ENCODE results near the gene DBF4B. TPM values are rescaled to one million over a fixed set of nuclear protein-coding genes. Genes with fewer than 3 reads are reported as not detected.

The DBF4B gene
- total and polyA plus RNA-seq, 10 of the 15 experiments (the other 5 are each of a cell fraction or from before 2014, with no cell fraction given) = 2.4 to 24.6 (median 16.9) TPM

DNA sequence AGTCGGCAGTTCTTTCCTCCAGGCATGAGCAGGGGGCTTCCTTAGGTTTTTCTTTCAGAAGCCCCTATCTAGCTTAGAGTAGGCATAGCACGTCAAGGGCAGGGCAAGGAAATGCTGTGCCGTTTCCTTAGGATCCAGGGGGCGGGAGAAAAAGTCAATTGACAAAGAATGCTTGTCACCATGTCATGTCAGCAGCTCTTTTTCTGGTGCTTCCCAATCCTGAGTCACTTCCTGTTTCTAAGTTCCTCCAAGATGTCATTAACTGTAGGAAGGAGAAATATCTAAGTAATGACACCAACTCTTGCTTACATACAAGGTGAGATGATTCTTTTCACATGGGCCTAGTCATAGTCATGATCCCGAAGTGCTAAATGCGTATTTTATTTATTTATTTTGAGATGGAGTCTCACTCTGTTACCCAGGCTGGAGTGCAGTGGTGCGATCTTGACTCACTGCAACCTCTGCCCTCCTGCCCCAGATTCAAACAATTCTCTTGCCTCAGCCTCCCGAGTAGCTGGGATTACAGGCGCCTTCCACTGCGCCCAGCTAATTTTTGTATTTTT lies 86.5 kb downstream of the DBF4B start:
- ChIA-PET RAD21 (ENCODE audit: unreplicated experiment) (no interaction called here), SMC1A (ENCODE audit: uncharacterized antibody, unreplicated experiment) (no interaction called here), CTCF (interaction anchor here (1.0 to 1.2 kb wide), 5 partner anchors 8 to 341 kb away, joined by 3 to 4 read pairs (median 3); partner anchors contain the start of gene ACBD4), POLR2A (no interaction called here)
- FAIRE-seq = no peak
- Histone ChIP-seq H3K9me3 (replicated peaks; ENCODE audit: control insufficient read depth, insufficient read depth, low read length) (no peaks in the 10 kb centered on the region), H3K79me2 (ENCODE audit: control insufficient read depth, insufficient read depth, low read length) (no peaks in the 10 kb centered on the region), H3K27ac (ENCODE audit: control insufficient read depth, insufficient read depth) (no peak overlapping the region), H3K4me2 (ENCODE audit: control insufficient read depth, insufficient read depth) (no peak overlapping the region), H3K9ac (ENCODE audit: control insufficient read depth, insufficient read depth, low read length) (no peak overlapping the region), H4K20me1 (ENCODE audit: control insufficient read depth, insufficient read depth) (no peaks in the 10 kb centered on the region), H3K27me3 (replicated peaks in 1 of 2; ENCODE audit: control insufficient read depth in 2 of 2, insufficient read depth in 2 of 2, low read length in 1 of 2) (no peaks in the 10 kb centered on the region), H3K4me3 (no peak overlapping the region), H2AFZ (ENCODE audit: control insufficient read depth, low read depth, low read length) (no peak overlapping the region), H3K4me1 (ENCODE audit: control insufficient read depth, insufficient read depth, low read length) (no peaks in the 10 kb centered on the region), H3K36me3 (ENCODE audit: control insufficient read depth in 2 of 2, insufficient read depth in 2 of 2, low read length in 1 of 2) (no peaks in the 10 kb centered on the region; a peak in 1 of 4 replicates)
- ATAC-seq = no peak
- BruUV-seq (replicated peaks) = no TSS peak
- intact Hi-C loops (cut with micrococcal nuclease; ENCODE audit: unreplicated experiment) (no loop called here), in situ Hi-C loops (cut with MboI) (no loop called here)
- DNase-seq (ENCODE audit: low read depth, low spot score) = no peak
- no peak for TF ChIP-seq KLF5 (IDR thresholded peaks at IDR 0.05; ENCODE audit: partially characterized antibody)
- TF ChIP-seq RAD21 (IDR thresholded peaks at IDR 0.05; ENCODE audit: insufficient read depth, low read depth, low read length) = no peak
- no peak for TF ChIP-seq ZZZ3 (IDR thresholded peaks at IDR 0.05; ENCODE audit: control insufficient read depth, insufficient read length, low read depth)
- peak; percentile 46; the same call in 1 of the 2 replicates for TF ChIP-seq SPI1 (IDR thresholded peaks at IDR 0.05; ENCODE audit: borderline replicate concordance, insufficient read depth, low read depth, low read length)
- 54% methylated on average over 10 of the region's 10 CpGs for WGBS (ENCODE audit: insufficient coverage, insufficient replicate concordance, low lambda C conversion rate, missing lambda C conversion rate)

DNA sequence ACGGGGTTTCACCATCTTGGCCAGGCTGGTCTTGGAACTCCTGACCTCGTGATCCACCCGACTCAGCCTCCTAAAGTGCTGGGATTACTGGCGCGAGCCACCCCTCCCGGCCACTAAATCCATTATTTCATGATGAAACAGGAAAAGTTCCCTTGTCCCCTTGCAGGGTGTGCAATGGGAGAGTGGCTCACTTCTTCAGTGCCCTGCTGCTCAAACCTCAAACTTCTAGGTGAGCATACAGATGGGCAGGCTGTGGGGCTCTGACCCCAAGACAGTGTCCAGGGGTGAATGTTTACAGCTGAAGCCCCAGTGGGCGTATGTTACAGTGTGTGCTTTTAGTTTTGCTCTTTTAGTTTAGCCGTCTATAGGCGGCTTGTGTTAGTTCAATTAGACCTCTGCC lies 87.0 kb downstream of the DBF4B start:
- H3K36me3 ChIP-seq (ENCODE audit: control insufficient read depth in 2 of 2, insufficient read depth in 2 of 2, low read length in 1 of 2) = no peaks in the 10 kb centered on the region; a peak in 1 of 4 replicates
- no peaks in the 10 kb centered on the region for H3K79me2 ChIP-seq (ENCODE audit: control insufficient read depth, insufficient read depth, low read length)
- H3K4me1 ChIP-seq (ENCODE audit: control insufficient read depth, insufficient read depth, low read length) = no peaks in the 10 kb centered on the region
- 74% methylated on average over 9 of the region's 9 CpGs for WGBS (ENCODE audit: insufficient coverage, insufficient replicate concordance, low lambda C conversion rate, missing lambda C conversion rate)
- ATAC-seq = no peak
- ChIA-PET CTCF (interaction anchor here (1.1 kb wide), 1 partner anchor 340 kb away, joined by 4 read pairs; the partner anchor contains the start of gene ACBD4), SMC1A (ENCODE audit: uncharacterized antibody, unreplicated experiment) (no interaction called here), RAD21 (ENCODE audit: unreplicated experiment) (no interaction called here), POLR2A (no interaction called here)
- no peaks in the 10 kb centered on the region for H3K9me3 ChIP-seq (replicated peaks; ENCODE audit: control insufficient read depth, insufficient read depth, low read length)
- BruUV-seq (replicated peaks) = no TSS peak
- H3K27me3 ChIP-seq (replicated peaks in 1 of 2; ENCODE audit: control insufficient read depth in 2 of 2, insufficient read depth in 2 of 2, low read length in 1 of 2) = no peaks in the 10 kb centered on the region
- no peak overlapping the region for H3K27ac ChIP-seq (ENCODE audit: control insufficient read depth, insufficient read depth)
- DNase-seq (ENCODE audit: low read depth, low spot score) = no peak
- no peak overlapping the region for H3K4me2 ChIP-seq (ENCODE audit: control insufficient read depth, insufficient read depth)
- in situ Hi-C loops (cut with MboI) = no loop called here
- intact Hi-C loops (cut with micrococcal nuclease; ENCODE audit: unreplicated experiment) = no loop called here
- FAIRE-seq = no peak
- H2AFZ ChIP-seq (ENCODE audit: control insufficient read depth, low read depth, low read length) = no peak overlapping the region
- no peaks in the 10 kb centered on the region for H4K20me1 ChIP-seq (ENCODE audit: control insufficient read depth, insufficient read depth)
- H3K9ac ChIP-seq (ENCODE audit: control insufficient read depth, insufficient read depth, low read length) = no peak overlapping the region
- H3K4me3 ChIP-seq = no peak overlapping the region
- TF ChIP-seq SIN3A (IDR thresholded peaks at IDR 0.05; ENCODE audit: low read depth, low read length) (no peak), ZNF24 (IDR thresholded peaks at IDR 0.05) (no peak), E2F4 (IDR thresholded peaks at IDR 0.05; ENCODE audit: low read depth, low read length) (no peak), BACH1 (IDR thresholded peaks at IDR 0.05; ENCODE audit: borderline replicate concordance) (no peak), MLLT1 (IDR thresholded peaks at IDR 0.05) (no peak), CREB1 (IDR thresholded peaks at IDR 0.05; ENCODE audit: low read depth) (no peak), BCLAF1 (IDR thresholded peaks at IDR 0.05) (no peak), NFYB (IDR thresholded peaks at IDR 0.05; ENCODE audit: insufficient read depth, low read depth, low read length) (no peak)

All from GM12878 (cell line).